GM12891 (cell line): Measurements from ENCODE around the gene NKAIN2.

Experiments
- POLR2A ChIP-seq: IDR thresholded peaks from 2 replicates; pipeline ENCODE4 v1.6.1; 2011; ENCODE audit warnings: low read depth, low read length, control low read depth
- POLR2AphosphoS5 ChIP-seq: IDR thresholded peaks from 2 replicates; pipeline ENCODE4 v1.6.1; 2011; ENCODE audit warnings: low read depth, low read length, control low read depth
- TAF1 ChIP-seq: IDR thresholded peaks from 2 replicates; pipeline ENCODE4 v1.6.1; 2011; ENCODE audit warnings: low read depth, low read length, control low read depth

- TF ChIP-seq POLR2A, result no peak
- TF ChIP-seq POLR2AphosphoS5, result no peak
- no peak for TF ChIP-seq TAF1
Measured at GRCh38 chr6:123986938-123987337, 183.3 kb downstream of the NKAIN2 start.
